Measurements from ENCODE around the gene SLC47A2.
"Not testable (repeated sequence)": the region's sequence is repeated elsewhere in the genome, so short reads cannot be mapped to it uniquely, and the experiment has no call there.

SLC47A2 gene

GRCh38 chr17:19716108-19717030 is at the start of gene SLC47A2:
SLC47A2 (minus strand) TSS chr17:19716584; CDS start chr17:19716555, 29 bp downstream.
- no peak for DNase-seq

- DNase-seq, result no peak
Measured at GRCh38 chr17:19766016-19766415, 49.6 kb upstream of the SLC47A2 start.

GRCh38 chr17:19763991-19764390 is 47.6 kb upstream of the SLC47A2 start:
- not testable (repeated sequence) for DNase-seq

GRCh38 chr17:19763416-19763815 is 47.0 kb upstream of the SLC47A2 start:
- no peak for DNase-seq

GRCh38 chr17:19762515-19762961 is 46.2 kb upstream of the SLC47A2 start:
- DNase-seq, result peak; percentile 41

- no peak for DNase-seq
Measured at GRCh38 chr17:19760746-19761145, 44.4 kb upstream of the SLC47A2 start.

- DNase-seq, result no peak
Measured at GRCh38 chr17:19759568-19760549, 43.5 kb upstream of the SLC47A2 start.

- DNase-seq, result no peak
Measured at GRCh38 chr17:19757536-19758180, 41.3 kb upstream of the SLC47A2 start.

GRCh38 chr17:19756546-19756945 is 40.2 kb upstream of the SLC47A2 start:
- no peak for DNase-seq

GRCh38 chr17:19755821-19756510 is 39.6 kb upstream of the SLC47A2 start:
- DNase-seq, result no peak

- DNase-seq, result no peak
Measured at GRCh38 chr17:19755392-19755791, 39.0 kb upstream of the SLC47A2 start.

GRCh38 chr17:19753661-19754463 is 37.5 kb upstream of the SLC47A2 start:
- DNase-seq, result peak; percentile 53

GRCh38 chr17:19753051-19753509 is 36.7 kb upstream of the SLC47A2 start:
- DNase-seq, result peak; percentile 64

GRCh38 chr17:19752216-19753050 is 36.0 kb upstream of the SLC47A2 start:
- DNase-seq, result no peak

GRCh38 chr17:19750835-19751234 is 34.5 kb upstream of the SLC47A2 start:
- no peak for DNase-seq

- no peak for DNase-seq
Measured at GRCh38 chr17:19750020-19750572, 33.7 kb upstream of the SLC47A2 start.

GRCh38 chr17:19748807-19749193 is 32.4 kb upstream of the SLC47A2 start:
- no peak for DNase-seq

GRCh38 chr17:19747829-19748806 is 31.7 kb upstream of the SLC47A2 start, which contains the start of gene ALDH3A1:
ALDH3A1 (minus strand) TSS chr17:19748298; CDS start chr17:19745129, 3,169 bp downstream.
- no peak for DNase-seq

Measured in NCI-H1105 treated with DMSO at 0.1 percent for 48 hours (cell line).